Activated CD8-positive, alpha-beta T cell treated with anti-CD3 and anti-CD28 coated beads, Interleukin-2, amount 10 ng/mL, durations not matched to agents 7 days and 5 days (primary cell): ENCODE measurements around the gene SHC3. TPM values are rescaled to one million over a fixed set of nuclear protein-coding genes. Genes with fewer than 3 reads are reported as not detected.

ENCODE experiments used
- ATAC-seq: fragments of 150-1000 bp; cut with Tn5 transposase; one replicate; pipeline ENCODE4 v1.10.0; 2021; ENCODE audit warnings: moderate library complexity
- CTCF ChIA-PET: fragments of 350-600 bp; sonication (Branson Sonifier 250); formaldehyde crosslinking; loops from one replicate; lab custom pipeline; 2021; ENCODE audit warnings: antibody characterized with exemption; lab: Charles Lee
- POLR2A ChIA-PET: fragments of 350-600 bp; sonication (Branson Sonifier 250); formaldehyde crosslinking; loops from one replicate; lab custom pipeline; 2021; ENCODE audit warnings: antibody characterized with exemption; lab: Charles Lee
- DNase-seq: peaks from one replicate; pipeline ENCODE4 v3.0.0-alpha.2; 2020
- H3K27ac Mint-ChIP-seq: one replicate; pipeline ENCODE4 v1.8.0; 2021; ENCODE audit warnings: mild to moderate bottlenecking, mixed read lengths
- H3K27me3 Mint-ChIP-seq: one replicate; pipeline ENCODE4 v1.8.0; 2021; ENCODE audit warnings: low read depth, mixed read lengths
- H3K36me3 Mint-ChIP-seq: one replicate; pipeline ENCODE4 v1.8.0; 2021; ENCODE audit warnings: low read depth, mixed read lengths
- H3K4me1 Mint-ChIP-seq: one replicate; pipeline ENCODE4 v1.8.0; 2021; ENCODE audit warnings: low read depth, mixed read lengths
- H3K4me3 Mint-ChIP-seq: one replicate; pipeline ENCODE4 v1.8.0; 2021; ENCODE audit warnings: mild to moderate bottlenecking, mixed read lengths
- H3K9me3 Mint-ChIP-seq: one replicate; pipeline ENCODE4 v1.8.0; 2022; ENCODE audit warnings: mixed read lengths; ENCODE audit not compliant: insufficient read depth
- total RNA-seq, 2 experiments: library from RNA; stranded (reverse); gene quantifications; one replicate each; pipeline ENCODE4 v1.2.3, GENCODE V29; 2021

Gene SHC3
- total RNA-seq, 2 experiments from 2014 or later = not detected

- ATAC-seq (no peak), DNase-seq (no peak)
- no peaks in the 10 kb centered on the region for H3K9me3 Mint-ChIP-seq
- H3K27ac Mint-ChIP-seq = no peak overlapping the region
- H3K27me3 Mint-ChIP-seq = peaks cover 10% of the 10 kb centered on the region
- POLR2A ChIA-PET = no interaction called here
- H3K36me3 Mint-ChIP-seq = no peaks in the 10 kb centered on the region
- H3K4me3 Mint-ChIP-seq = no peak overlapping the region
- no peaks in the 10 kb centered on the region for H3K4me1 Mint-ChIP-seq
- CTCF ChIA-PET = no interaction called here
Measured at GRCh38 chr9:88979021-88979420, 199.6 kb downstream of the SHC3 start.

- no peaks in the 10 kb centered on the region for H3K9me3 Mint-ChIP-seq
- ChIA-PET CTCF (no interaction called here), POLR2A (interaction anchor here (0.6 kb wide), 1 partner anchor 153 kb away, joined by 4 read pairs; no protein-coding TSS in a partner anchor)
- DNase-seq = no peak
- peaks cover 7% of the 10 kb centered on the region for H3K27me3 Mint-ChIP-seq
- no peaks in the 10 kb centered on the region for H3K4me1 Mint-ChIP-seq
- no peaks in the 10 kb centered on the region for H3K36me3 Mint-ChIP-seq
- H3K27ac Mint-ChIP-seq = no peak overlapping the region
- no peak for ATAC-seq
- no peak overlapping the region for H3K4me3 Mint-ChIP-seq
Measured at GRCh38 chr9:88978034-88978433, 200.6 kb downstream of the SHC3 start.

GRCh38 chr9:88976890-88977257 lies 201.7 kb downstream of the SHC3 start:
- DNase-seq = no peak
- no peaks in the 10 kb centered on the region for H3K4me1 Mint-ChIP-seq
- no peaks in the 10 kb centered on the region for H3K36me3 Mint-ChIP-seq
- peaks cover 2% of the 10 kb centered on the region for H3K27me3 Mint-ChIP-seq
- ATAC-seq = no peak
- H3K4me3 Mint-ChIP-seq = no peak overlapping the region
- POLR2A ChIA-PET = no interaction called here
- CTCF ChIA-PET = no interaction called here
- H3K9me3 Mint-ChIP-seq = no peaks in the 10 kb centered on the region
- no peak overlapping the region for H3K27ac Mint-ChIP-seq

- no peaks in the 10 kb centered on the region for H3K36me3 Mint-ChIP-seq
- POLR2A ChIA-PET = no interaction called here
Measured at GRCh38 chr9:88975966-88976889, 202.4 kb downstream of the SHC3 start.

GRCh38 chr9:88974641-88975040 lies 204.0 kb downstream of the SHC3 start:
- H3K9me3 Mint-ChIP-seq = no peaks in the 10 kb centered on the region
- H3K4me3 Mint-ChIP-seq = no peak overlapping the region
- DNase-seq = no peak
- POLR2A ChIA-PET = no interaction called here
- no peak overlapping the region for H3K27ac Mint-ChIP-seq
- CTCF ChIA-PET = no interaction called here
- no peak for ATAC-seq
- H3K4me1 Mint-ChIP-seq = no peaks in the 10 kb centered on the region
- no peaks in the 10 kb centered on the region for H3K36me3 Mint-ChIP-seq
- peaks cover 2% of the 10 kb centered on the region for H3K27me3 Mint-ChIP-seq

More at GRCh38 chr9:88975966-88976889, 202.4 kb downstream of the SHC3 start:
- ATAC-seq = no peak
- H3K9me3 Mint-ChIP-seq = no peaks in the 10 kb centered on the region
- CTCF ChIA-PET = no interaction called here
- H3K4me3 Mint-ChIP-seq = no peak overlapping the region
- H3K4me1 Mint-ChIP-seq = no peaks in the 10 kb centered on the region
- H3K27me3 Mint-ChIP-seq = peaks cover 2% of the 10 kb centered on the region
- H3K27ac Mint-ChIP-seq = no peak overlapping the region
- no peak for DNase-seq

- Mint-ChIP-seq H3K4me1 (no peaks in the 10 kb centered on the region), H3K4me3 (no peak overlapping the region), H3K27ac (no peak overlapping the region), H3K9me3 (no peaks in the 10 kb centered on the region), H3K36me3 (no peaks in the 10 kb centered on the region), H3K27me3 (peaks cover 2% of the 10 kb centered on the region)
- DNase-seq (no peak), ATAC-seq (peak; percentile 25)
- ChIA-PET POLR2A (no interaction called here), CTCF (no interaction called here)
Measured at GRCh38 chr9:88973281-88974045, 205.2 kb downstream of the SHC3 start.

GRCh38 chr9:88972401-88972800 lies 206.2 kb downstream of the SHC3 start:
- Mint-ChIP-seq H3K4me1 (no peaks in the 10 kb centered on the region), H3K4me3 (no peak overlapping the region), H3K27me3 (peaks cover 2% of the 10 kb centered on the region), H3K9me3 (no peaks in the 10 kb centered on the region), H3K36me3 (no peaks in the 10 kb centered on the region), H3K27ac (no peak overlapping the region)
- ATAC-seq (no peak), DNase-seq (no peak)
- CTCF ChIA-PET = no interaction called here
- POLR2A ChIA-PET = no interaction called here

GRCh38 chr9:88971131-88971960 lies 207.3 kb downstream of the SHC3 start:
- DNase-seq = no peak
- H3K27ac Mint-ChIP-seq = no peak overlapping the region
- CTCF ChIA-PET = no interaction called here
- no peaks in the 10 kb centered on the region for H3K27me3 Mint-ChIP-seq
- H3K9me3 Mint-ChIP-seq = no peaks in the 10 kb centered on the region
- no peaks in the 10 kb centered on the region for H3K4me1 Mint-ChIP-seq
- POLR2A ChIA-PET = no interaction called here
- H3K36me3 Mint-ChIP-seq = no peaks in the 10 kb centered on the region
- H3K4me3 Mint-ChIP-seq = no peak overlapping the region
- ATAC-seq = no peak

GRCh38 chr9:88969646-88970373 lies 208.8 kb downstream of the SHC3 start:
- ChIA-PET CTCF (no interaction called here), POLR2A (no interaction called here)
- ATAC-seq = no peak
- Mint-ChIP-seq H3K27me3 (no peaks in the 10 kb centered on the region), H3K9me3 (no peaks in the 10 kb centered on the region), H3K4me1 (no peaks in the 10 kb centered on the region), H3K27ac (no peak overlapping the region), H3K36me3 (no peaks in the 10 kb centered on the region), H3K4me3 (no peak overlapping the region)
- no peak for DNase-seq

- Mint-ChIP-seq H3K27me3 (peaks cover 2% of the 10 kb centered on the region), H3K9me3 (no peaks in the 10 kb centered on the region), H3K4me3 (no peak overlapping the region), H3K27ac (no peak overlapping the region), H3K36me3 (no peaks in the 10 kb centered on the region), H3K4me1 (no peaks in the 10 kb centered on the region)
- no peak for ATAC-seq
- CTCF ChIA-PET = no interaction called here
- POLR2A ChIA-PET = no interaction called here
- DNase-seq = no peak
Measured at GRCh38 chr9:88968799-88969198, 209.8 kb downstream of the SHC3 start.

GRCh38 chr9:88966894-88967676 lies 211.5 kb downstream of the SHC3 start:
- DNase-seq (no peak), ATAC-seq (no peak)
- ChIA-PET POLR2A (no interaction called here), CTCF (no interaction called here)
- Mint-ChIP-seq H3K27ac (no peak overlapping the region), H3K9me3 (no peaks in the 10 kb centered on the region), H3K27me3 (peaks cover 7% of the 10 kb centered on the region), H3K4me1 (no peaks in the 10 kb centered on the region), H3K36me3 (no peaks in the 10 kb centered on the region), H3K4me3 (no peak overlapping the region)
